Brain microvascular endothelial cell (primary cell): ENCODE data around the gene ACSL3.
A peak's percentile ranks its signal among the peaks of the same experiment; 100 is the strongest.
"Not testable (repeated sequence)": the region's sequence is repeated elsewhere in the genome, so short reads cannot be mapped to it uniquely, and the experiment has no call there.

Source experiments
- DNase-seq: peaks from one replicate; pipeline ENCODE4 v3.0.0-alpha.2; 2020
- H3K27ac ChIP-seq: fragments of 250-450 bp; sonication (Bioruptor Pico); 2 replicates; pipeline ENCODE4 v1.5.1; 2020; ENCODE audit warnings: mild to moderate bottlenecking, moderate library complexity
- H3K27me3 ChIP-seq: fragments of 250-450 bp; sonication (Bioruptor Pico); replicated peaks from 2 replicates; pipeline ENCODE4 v1.5.1; 2020; ENCODE audit warnings: mild to moderate bottlenecking
- H3K36me3 ChIP-seq: fragments of 250-450 bp; sonication (Bioruptor Pico); replicated peaks from 2 replicates; pipeline ENCODE4 v1.5.1; 2020; ENCODE audit warnings: mild to moderate bottlenecking
- H3K4me3 ChIP-seq: 2 replicates; pipeline ENCODE4 v1.5.1; 2011; ENCODE audit warnings: low read depth, mild to moderate bottlenecking, control low read depth, low read length, moderate library complexity
- in situ Hi-C: cut with HindIII; loops from 2 replicates; pipeline ENCODE4 v1.10.0; 2017; ENCODE audit warnings: low sequenced_read_pairs, low pct_ligation_motif_present
- TF ChIP-seq, protein P1 (sequence below): IDR thresholded peaks from 2 replicates; pipeline ENCODE4 v1.5.1; 2011; ENCODE audit warnings: low read depth, mild to moderate bottlenecking, moderate library complexity, low read length, control low read depth, inconsistent platforms; ENCODE audit errors: missing control alignments

ACSL3 gene

DNA sequence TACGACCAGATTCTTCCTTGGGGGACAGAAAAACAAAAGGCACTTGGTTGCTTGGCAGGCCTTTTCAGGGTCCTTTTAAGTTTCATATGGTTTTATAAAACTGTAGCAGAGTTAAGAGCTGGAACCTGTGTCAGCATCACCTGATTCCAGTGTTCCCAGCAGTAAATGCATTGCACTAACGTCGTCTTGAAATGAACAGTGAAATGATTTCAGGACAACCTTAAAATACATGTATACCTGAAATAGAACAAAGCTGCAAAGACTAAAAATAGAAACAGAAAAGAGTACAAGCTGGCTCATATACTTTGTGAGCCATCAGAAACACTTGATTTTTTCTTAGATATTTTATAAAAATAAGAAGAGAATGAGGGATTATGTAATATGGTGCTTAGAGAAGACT, 51.9 kb downstream of the ACSL3 start:
- in situ Hi-C loops, result no loop called here
- TF ChIP-seq, protein P1, sequence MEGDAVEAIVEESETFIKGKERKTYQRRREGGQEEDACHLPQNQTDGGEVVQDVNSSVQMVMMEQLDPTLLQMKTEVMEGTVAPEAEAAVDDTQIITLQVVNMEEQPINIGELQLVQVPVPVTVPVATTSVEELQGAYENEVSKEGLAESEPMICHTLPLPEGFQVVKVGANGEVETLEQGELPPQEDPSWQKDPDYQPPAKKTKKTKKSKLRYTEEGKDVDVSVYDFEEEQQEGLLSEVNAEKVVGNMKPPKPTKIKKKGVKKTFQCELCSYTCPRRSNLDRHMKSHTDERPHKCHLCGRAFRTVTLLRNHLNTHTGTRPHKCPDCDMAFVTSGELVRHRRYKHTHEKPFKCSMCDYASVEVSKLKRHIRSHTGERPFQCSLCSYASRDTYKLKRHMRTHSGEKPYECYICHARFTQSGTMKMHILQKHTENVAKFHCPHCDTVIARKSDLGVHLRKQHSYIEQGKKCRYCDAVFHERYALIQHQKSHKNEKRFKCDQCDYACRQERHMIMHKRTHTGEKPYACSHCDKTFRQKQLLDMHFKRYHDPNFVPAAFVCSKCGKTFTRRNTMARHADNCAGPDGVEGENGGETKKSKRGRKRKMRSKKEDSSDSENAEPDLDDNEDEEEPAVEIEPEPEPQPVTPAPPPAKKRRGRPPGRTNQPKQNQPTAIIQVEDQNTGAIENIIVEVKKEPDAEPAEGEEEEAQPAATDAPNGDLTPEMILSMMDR, result no peak
- Histone ChIP-seq H3K27me3 (no peaks in the 10 kb centered on the region), H3K4me3 (no peak overlapping the region), H3K27ac (no peak overlapping the region), H3K36me3 (peaks cover 14% of the 10 kb centered on the region)
- no peak for DNase-seq

DNA sequence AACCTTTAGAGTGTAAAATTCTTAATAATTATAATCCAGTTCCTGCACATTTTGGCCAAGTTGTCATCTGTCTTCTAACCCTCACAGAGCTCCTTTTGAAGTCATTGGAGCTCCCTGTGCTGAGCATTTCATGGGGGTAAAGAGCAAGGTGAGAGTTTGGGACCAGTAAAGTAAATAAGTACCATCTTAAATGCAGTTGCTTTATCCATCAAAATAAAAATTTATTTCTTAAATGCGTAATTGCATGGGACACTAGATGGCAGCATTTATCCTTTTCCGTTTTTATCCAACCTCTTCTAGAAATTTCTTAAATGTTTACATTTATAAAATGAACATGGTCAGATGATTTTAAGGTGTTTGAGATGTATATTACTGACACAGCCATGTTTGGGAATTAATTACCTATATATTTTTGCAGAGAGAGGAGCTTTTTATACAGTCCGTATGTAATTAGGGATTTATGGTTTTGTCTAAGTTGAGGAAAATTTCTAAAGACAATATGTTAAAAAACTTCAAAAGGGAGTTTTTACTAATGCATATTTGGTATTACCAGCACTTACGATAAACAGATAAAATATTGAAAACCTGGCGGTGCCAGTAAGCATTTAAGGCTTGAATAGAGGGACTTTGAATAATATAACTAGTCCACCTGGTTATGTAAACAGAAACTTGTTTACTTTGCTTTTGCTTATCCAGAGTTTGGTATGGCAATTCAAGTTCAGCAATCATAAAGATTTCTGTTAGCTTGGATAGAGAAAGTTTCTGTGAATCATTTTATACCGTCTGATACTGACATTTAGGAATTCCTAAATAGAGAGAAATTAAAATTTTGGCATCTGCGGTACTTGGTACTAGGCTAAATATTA, 54.5 kb downstream of the ACSL3 start:
- TF ChIP-seq, protein P1, result peak; percentile 43
- no peak overlapping the region for H3K27ac ChIP-seq
- H3K27me3 ChIP-seq, result no peaks in the 10 kb centered on the region
- in situ Hi-C loops, result no loop called here
- no peak for DNase-seq
- no peak overlapping the region for H3K4me3 ChIP-seq
- H3K36me3 ChIP-seq, result peaks cover 13% of the 10 kb centered on the region

DNA sequence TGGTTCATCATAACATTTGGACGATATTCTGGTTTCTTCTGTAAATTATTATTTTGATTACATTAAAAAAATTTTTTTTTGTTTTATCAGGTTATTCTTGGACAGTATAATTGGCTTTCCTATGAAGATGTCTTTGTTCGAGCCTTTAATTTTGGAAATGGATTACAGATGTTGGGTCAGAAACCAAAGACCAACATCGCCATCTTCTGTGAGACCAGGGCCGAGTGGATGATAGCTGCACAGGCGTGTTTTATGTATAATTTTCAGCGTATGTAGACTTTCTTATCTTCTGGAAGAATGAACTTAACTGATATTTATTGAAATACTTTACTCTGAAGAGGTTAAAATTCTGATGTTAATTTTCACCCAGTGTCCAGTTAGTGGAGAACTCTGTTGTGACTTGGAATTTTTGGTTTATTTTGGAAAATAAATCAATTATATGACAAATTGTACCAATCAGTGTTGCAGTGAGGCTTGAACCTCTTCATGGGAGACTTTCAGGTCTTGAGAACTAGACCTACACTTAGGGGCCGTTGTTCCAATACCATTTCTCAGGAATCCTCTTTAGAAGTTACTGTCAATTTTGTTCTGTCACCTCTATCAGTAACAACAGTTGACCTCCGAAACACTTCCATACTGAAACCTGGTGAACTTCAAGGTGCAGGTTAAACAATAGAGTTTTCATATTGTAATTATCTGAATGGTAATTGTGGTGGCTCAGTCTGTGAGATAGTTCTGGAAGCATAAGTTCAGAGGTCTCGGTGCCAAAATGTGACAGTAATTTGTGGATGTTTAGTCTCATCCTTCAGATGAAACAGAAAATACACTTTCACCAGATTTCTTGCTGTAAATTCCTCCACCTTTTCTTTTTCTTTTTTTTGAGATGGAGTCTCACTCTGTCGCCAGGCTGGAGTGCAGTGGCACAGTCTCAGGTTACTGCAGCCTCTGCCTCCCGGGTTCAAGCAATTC, 55.7 kb downstream of the ACSL3 start:
- Histone ChIP-seq H3K27ac (no peak overlapping the region), H3K4me3 (no peak overlapping the region), H3K27me3 (no peaks in the 10 kb centered on the region), H3K36me3 (peaks cover 17% of the 10 kb centered on the region)
- TF ChIP-seq, protein P1, result peak; percentile 7
- no peak for DNase-seq
- in situ Hi-C loops, result no loop called here

DNA sequence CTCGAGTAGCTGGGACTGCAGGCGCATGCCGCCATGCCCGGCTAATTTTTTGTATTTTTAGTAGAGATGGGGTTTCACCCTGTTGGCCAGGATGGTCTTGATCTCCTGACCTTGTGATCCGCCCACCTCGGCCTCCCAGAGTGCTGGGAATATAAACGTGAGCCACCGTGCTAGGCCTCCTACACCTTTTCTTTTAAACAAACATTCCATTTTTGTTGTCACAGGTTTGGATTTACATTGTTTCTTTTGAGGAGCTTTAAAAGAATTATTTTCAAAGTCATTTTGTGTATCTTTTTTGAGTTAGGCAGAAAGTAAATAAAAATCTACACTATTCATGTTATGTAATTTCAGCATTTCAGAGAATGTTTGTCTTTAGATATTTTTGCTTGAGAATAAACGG, 56.4 kb downstream of the ACSL3 start:
- H3K27ac ChIP-seq, DNase-seq, H3K27me3 ChIP-seq, in situ Hi-C loops, H3K4me3 ChIP-seq: not testable (repeated sequence)
- H3K36me3 ChIP-seq, result peaks cover 24% of the 10 kb centered on the region

DNA sequence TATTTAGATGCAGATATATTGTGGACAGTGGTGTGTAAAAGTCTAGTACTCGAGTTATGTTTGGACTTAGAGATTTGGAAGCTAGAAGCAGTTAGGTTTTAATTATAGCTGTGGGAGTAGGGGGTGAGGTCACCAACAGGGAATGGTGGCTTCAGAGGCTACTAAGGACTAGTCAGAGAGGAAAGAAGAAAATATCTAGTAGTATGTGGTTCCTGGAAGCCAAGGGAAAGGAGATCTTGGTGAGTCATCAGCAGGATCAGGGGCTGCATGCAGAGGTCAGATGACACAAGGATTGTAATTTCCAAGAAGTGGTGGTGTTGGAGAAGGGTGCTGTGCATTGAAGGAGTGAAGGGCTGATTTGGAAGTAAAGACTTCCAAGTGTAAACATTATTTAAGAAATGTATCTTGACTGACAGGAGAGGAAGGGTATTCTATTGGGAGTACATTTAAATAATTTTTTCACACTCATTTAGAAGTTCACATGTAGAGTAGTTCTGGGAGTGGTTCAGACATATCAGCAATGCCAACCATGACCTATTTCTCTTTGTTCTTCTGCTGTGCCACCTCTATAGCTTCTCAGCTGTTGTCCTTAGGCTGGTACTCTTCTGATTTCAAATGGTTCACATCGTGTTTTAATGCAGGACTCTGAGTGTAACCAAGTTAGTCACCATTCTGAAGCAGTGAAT, 59.1 kb downstream of the ACSL3 start:
- Histone ChIP-seq H3K27ac (peak overlapping the region; percentile 50), H3K27me3 (no peaks in the 10 kb centered on the region), H3K36me3 (peaks cover 42% of the 10 kb centered on the region), H3K4me3 (no peak overlapping the region)
- TF ChIP-seq, protein P1, result no peak
- in situ Hi-C loops, result no loop called here
- peak; percentile 88 for DNase-seq

DNA sequence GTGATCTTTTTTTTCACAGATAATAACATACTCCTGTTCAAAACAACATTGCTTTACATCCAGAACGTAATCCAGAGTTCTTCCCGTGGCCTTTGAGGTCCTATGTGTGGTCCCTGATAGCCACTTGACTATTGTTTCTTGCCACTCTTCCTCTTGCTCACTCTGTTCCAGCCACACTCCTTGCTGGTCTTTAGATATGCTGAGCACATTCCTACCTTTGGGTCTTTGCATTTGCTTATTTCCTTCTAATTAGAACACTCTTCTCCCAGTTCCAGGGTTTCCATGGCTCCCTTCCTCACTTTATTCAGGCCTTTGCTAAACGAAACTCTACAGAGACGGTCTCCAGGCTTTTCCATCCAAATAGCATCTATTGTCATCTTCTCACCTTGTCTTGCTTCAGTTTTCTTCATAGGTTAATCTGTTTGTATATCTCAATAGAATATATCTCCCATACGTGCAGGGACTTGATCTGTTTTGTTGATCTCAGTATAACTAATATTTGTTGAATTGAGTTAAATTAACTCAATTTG, 59.9 kb downstream of the ACSL3 start:
- TF ChIP-seq, protein P1, result no peak
- no peak overlapping the region for H3K4me3 ChIP-seq
- DNase-seq, result no peak
- no peak overlapping the region for H3K27ac ChIP-seq
- peaks cover 45% of the 10 kb centered on the region for H3K36me3 ChIP-seq
- H3K27me3 ChIP-seq, result no peaks in the 10 kb centered on the region
- in situ Hi-C loops, result no loop called here
